ENCODE measurements around the gene KRT5.

DNA sequence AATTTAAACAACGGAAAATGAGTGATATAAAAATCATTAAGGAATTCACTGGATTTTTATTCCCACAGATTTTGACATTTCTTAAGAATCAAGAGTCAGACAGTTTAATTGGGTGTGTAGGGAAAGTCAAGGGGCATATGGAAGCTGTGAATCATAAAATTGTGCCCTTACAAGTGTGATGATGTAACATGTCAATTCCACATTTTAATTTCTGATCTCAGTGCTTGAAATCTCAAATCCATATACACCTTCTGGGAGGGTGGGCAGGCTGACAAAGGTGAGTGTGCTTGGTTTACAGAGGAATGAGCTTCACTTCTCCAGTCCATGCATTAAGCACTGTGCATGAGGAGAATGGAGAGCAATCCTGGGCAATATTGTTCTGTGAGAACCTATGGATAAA lies 26.1 kb downstream of the KRT5 start:
- TF ChIP-seq, protein P1, sequence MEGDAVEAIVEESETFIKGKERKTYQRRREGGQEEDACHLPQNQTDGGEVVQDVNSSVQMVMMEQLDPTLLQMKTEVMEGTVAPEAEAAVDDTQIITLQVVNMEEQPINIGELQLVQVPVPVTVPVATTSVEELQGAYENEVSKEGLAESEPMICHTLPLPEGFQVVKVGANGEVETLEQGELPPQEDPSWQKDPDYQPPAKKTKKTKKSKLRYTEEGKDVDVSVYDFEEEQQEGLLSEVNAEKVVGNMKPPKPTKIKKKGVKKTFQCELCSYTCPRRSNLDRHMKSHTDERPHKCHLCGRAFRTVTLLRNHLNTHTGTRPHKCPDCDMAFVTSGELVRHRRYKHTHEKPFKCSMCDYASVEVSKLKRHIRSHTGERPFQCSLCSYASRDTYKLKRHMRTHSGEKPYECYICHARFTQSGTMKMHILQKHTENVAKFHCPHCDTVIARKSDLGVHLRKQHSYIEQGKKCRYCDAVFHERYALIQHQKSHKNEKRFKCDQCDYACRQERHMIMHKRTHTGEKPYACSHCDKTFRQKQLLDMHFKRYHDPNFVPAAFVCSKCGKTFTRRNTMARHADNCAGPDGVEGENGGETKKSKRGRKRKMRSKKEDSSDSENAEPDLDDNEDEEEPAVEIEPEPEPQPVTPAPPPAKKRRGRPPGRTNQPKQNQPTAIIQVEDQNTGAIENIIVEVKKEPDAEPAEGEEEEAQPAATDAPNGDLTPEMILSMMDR (IDR thresholded peaks at IDR 0.05; ENCODE audit: poor library complexity) = no peak
- TF ChIP-seq EZH2 (IDR thresholded peaks at IDR 0.05; ENCODE audit: borderline replicate concordance) = no peak
- no peak for TF ChIP-seq EZH2phosphoT487 (IDR thresholded peaks at IDR 0.05; ENCODE audit: low read depth, severe bottlenecking, unreplicated experiment)
